HG03575 (cell line): Measurements from ENCODE around the gene HMGN2.
"Not testable (repeated sequence)": the region's sequence is repeated elsewhere in the genome, so short reads cannot be mapped to it uniquely, and the experiment has no call there.

ENCODE experiments used
- ATAC-seq: cut with Tn5 transposase; IDR thresholded peaks from one replicate; pipeline ENCODE4 v1.9.1; 2021; ENCODE audit not compliant: unreplicated experiment, insufficient number of reproducible peaks, low FRiP score; ENCODE audit errors: extremely low read depth

Gene HMGN2

DNA sequence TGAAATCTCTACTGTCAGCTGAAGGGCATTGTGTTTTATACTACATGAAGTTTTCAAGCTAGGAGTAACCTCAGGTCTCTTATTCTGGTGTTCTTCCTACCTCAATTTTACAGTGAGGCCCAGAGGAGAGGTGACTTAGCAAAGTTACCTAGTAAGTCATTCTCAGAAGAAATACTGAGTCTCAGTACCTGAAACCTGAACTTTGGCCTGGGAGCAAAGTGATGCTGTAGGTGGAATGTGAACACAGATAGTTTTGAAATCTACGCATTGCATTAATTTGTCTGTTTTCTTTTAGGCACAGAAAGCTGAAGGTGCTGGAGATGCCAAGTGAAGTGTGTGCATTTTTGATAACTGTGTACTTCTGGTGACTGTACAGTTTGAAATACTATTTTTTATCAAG, 2.6 kb downstream of the HMGN2 start:
- ATAC-seq, result no peak

DNA sequence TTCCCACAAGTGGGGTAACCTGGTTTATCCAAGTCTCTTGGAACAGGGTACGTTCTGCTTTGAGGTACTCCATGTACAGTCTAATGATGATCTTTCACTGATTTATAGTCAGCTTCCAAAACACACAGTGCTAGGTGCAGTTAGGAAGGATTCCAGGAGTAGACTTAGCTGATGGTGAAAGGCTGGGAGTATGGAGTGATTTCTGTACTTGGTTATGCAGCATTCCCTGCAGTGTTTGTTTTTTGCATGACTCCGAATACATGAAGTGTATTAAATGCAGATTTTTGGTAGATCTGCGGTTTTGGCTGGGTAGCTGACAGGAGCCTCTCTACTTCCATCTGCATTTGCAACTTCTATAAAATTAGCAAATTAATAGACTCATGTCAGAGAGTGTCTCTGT, 3.7 kb downstream of the HMGN2 start:
- no peak for ATAC-seq

GRCh38 chr1:26476958-26477357, 4.7 kb downstream of the HMGN2 start:
- ATAC-seq, result no peak

- no peak for ATAC-seq
Observed at GRCh38 chr1:26477446-26478152, 5.4 kb downstream of the HMGN2 start.

- no peak for ATAC-seq
Observed at GRCh38 chr1:26478159-26478558, 5.9 kb downstream of the HMGN2 start.

DNA sequence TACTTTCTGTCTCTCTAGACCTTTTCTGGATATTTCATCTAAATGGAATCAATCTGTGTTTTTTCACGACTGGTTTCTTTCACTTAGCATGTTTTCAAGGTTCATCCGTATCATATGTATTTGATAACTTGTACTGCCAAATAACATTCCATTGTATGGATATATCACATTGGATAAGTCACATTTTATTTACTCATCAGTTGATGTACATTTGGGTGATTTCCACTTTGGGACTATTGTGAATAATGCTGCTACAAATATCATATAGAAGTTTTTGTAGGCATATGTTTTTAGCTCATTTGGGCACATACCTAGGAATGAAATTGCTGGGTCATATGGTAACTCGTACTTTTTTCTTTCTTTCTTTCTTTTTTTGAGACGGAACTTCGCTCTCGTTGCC, 6.7 kb downstream of the HMGN2 start:
- no peak for ATAC-seq

DNA sequence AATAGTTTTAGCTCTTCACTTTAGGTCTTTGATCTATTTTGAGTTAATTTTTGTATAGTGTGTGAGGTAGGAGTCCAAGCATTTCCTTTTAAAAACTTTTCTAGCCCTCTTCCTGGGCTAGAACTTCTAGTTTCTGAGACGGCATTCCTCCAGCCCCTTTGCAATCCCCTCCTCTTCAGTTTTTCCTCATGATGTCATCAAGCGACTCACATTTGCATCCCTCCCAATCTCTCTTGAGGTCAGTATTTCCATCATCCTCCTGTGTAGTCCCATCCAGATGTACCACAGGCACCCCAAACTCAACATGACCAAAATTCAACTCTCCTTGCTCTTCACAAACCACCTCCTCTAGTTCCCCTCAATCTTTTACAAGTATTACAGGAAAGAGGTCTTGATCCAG, 10.7 kb downstream of the HMGN2 start:
- ATAC-seq, result no peak

- ATAC-seq, result no peak
Observed at GRCh38 chr1:26483980-26484379, 11.7 kb downstream of the HMGN2 start.

GRCh38 chr1:26490155-26490554, 17.9 kb downstream of the HMGN2 start:
- ATAC-seq, result no peak

- ATAC-seq, result no peak
Observed at GRCh38 chr1:26493267-26493666, 21.0 kb downstream of the HMGN2 start.

DNA sequence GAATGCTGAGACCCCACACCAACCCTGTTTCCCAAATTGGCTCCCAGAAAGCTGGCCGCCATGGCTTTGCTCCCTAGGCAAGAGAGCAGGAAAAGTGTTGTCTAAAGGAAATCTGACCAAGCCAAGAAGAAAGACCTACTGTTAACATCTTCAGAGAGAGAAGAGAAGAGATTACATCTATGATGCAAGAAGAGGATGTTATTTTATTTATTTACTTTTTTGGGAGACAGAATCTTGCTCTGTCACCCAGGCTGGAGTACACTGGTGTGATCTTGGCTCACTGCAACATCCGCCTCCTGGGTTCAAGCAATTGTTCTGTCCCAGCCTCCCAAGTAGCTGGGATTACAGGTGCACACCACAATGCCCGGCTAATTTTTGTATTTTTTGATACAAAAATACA, 21.7 kb downstream of the HMGN2 start:
- ATAC-seq, result no peak

DNA sequence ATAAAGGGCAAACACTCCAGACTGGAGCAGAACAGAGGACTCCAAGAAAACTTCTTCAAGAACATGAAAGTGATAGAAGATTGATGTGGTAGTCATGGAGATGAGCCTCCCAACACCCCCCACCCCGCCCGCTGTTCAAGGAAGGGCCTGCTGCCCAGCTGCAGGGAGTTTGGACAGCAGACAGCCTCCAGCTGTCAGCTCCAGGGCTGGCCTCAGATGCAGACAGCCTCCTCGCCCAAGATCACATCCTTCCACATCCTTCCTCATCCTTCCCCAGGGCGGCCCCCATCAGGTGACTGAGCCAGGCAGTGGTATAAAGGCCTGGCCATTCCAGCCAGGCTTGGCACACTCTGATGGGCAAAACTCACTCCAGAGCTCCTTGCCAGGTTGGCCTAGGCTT, 24.6 kb downstream of the HMGN2 start:
- ATAC-seq, result no peak

DNA sequence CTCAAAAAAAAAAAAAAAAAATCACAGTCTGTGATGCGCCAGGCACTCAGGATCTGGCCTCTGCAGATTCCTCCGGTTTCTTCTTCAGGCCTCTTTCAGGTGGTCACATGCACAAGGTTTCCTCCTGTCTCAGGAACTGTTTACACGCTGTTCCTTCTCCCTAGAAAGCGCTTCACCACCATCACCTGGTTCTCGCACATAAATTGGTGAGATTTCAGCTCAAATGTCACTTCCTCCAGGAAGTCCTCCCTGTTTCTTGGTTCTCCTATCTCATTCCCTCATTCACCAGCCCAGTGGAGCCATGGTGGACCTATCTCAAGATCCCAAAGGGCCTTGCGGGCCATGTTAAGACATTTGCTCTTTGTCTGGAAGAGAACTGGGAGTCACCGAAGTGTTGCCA, 26.7 kb downstream of the HMGN2 start:
- ATAC-seq, result no peak

DNA sequence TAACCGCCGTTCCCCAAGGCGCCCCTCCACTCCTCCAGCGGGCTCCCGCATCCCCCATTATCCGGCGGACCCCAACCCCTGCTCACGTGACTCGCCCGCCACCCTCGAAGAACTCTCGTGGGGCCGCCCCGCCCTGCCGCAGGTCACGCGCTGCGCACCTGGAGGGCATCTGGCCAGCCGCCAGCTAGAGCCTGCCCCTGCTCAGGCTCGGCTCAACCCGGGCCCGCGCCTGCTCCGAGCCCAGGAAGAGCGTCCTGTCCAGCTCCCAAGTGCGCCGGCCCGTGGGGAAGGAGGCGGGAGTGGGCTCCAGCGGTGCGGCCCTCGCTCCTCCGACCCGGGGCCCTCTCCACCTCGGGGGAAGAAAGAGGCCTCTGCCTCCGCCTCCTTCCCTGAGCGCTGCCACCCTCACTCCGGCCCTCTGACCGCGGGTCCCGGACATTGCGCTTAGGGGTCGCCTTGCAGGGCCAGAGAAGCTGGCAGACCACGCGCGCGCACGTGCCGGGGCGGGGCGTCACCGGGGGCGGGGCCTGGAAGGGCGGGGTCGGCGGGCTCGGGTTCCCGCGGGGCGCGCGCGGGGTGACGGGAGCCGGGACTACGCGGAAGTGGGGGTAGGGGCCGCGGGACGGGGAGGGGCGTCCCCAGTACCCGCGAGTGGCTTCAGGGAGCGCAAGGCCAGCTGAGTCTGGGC, 28.4 kb downstream of the HMGN2 start:
- ATAC-seq, result no peak

GRCh38 chr1:26510711-26511110, 38.5 kb downstream of the HMGN2 start:
- not testable (repeated sequence) for ATAC-seq

DNA sequence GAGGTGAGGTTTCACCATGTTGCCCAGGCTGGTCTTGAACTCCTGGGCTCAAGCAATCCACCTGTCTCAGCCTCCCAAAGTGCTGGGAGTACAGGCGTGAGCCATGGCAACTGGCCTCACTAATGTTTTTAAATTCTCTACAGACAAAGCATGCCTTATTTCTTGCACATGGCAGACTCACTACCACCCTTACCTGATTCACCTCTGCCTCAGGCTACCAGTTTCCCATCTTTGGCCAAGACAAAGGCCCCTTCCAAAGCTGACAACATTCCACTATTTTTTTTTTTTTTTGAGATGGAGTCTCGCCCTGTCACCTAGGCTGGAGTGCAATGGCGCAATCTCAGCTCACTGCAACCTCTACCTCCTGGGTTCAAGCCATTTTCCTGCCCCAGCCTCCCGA, 43.6 kb downstream of the HMGN2 start:
- not testable (repeated sequence) for ATAC-seq

DNA sequence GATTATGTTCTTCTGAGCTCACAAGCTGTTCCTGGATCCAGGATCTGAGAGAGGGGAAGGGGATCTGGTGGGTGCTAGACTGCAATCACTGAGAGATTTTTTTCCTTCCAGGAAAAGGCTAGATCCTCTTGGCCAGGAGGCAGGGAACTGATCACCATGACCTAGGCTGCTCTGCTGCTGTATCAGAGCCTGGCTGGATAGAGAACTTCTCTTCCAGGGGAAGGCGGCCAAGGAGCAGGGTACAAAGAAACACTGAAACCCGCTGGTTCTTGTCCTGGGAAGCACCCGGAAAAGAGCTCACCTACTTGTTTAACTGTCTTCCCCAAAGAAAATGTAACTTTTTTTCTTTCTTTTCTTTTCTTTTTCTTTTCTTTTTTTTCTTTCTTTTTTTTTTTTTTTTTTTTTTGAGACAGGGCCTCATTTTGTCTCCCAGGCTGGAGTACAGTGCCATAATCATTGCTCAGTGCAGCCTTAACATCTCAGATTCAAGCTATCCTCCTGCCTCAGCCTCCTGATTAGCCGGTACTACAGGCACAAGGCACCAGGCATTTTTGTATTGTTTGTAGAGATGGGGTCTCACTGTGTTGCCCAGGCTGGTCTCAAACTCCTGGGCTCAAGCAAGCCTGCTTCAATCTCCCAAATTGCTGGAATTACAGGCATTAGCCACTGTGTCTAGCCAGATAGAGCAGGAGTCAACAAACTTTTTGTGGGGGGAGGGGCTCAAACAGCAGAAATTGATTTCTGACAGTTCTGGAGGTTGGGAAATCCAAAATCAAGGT, 44.9 kb downstream of the HMGN2 start:
- ATAC-seq, result no peak

GRCh38 chr1:26517766-26518049, 45.5 kb downstream of the HMGN2 start:
- ATAC-seq, result no peak

- no peak for ATAC-seq
Observed at GRCh38 chr1:26518355-26518754, 46.1 kb downstream of the HMGN2 start.

- ATAC-seq, result no peak
Observed at GRCh38 chr1:26520339-26520738, 48.1 kb downstream of the HMGN2 start.
